ENCODE data around the gene KCNG4. TPM values are rescaled to one million over a fixed set of nuclear protein-coding genes. Genes with fewer than 3 reads are reported as not detected.

The KCNG4 gene
- total and polyA plus RNA-seq, 2 of the 8 experiments (the other 6 are each of a cell fraction or from before 2014, with no cell fraction given) = not detected

DNA sequence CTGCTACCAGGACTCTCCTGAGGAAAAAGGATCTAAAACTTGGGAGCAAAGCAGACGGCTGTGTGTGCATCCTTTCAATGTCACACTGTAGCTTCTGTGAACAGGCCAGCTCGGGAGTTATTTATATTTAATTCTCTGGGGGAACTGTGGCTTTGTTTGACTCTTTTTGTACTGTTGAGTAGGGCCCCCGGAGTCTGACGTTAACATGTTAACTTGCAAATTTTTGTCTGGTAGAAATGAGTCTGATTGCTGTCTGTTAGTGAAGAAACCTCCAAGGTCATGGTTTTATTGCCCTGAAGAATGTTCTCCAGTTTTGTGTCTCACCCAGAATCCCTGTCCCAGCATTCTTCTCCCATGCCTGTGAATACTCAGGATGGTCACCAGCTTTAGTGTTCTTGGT, 14.2 kb upstream of the KCNG4 start:
- Histone ChIP-seq H3K27ac (ENCODE audit: low read depth, low read length) (no peak overlapping the region), H3K79me2 (ENCODE audit: control insufficient read depth in 1 of 2, insufficient read depth in 2 of 2, low read length in 2 of 2) (no peaks in the 10 kb centered on the region; a peak in 1 of 4 replicates), H3K4ac (replicated peaks; ENCODE audit: insufficient read length, low read depth, low read length) (no peak overlapping the region), H3K18ac (ENCODE audit: extremely low read depth, low read length) (no peak overlapping the region), H4K8ac (ENCODE audit: extremely low read depth, insufficient read depth, low read length) (no peak overlapping the region), H3K79me1 (ENCODE audit: low read depth, low read length) (no peaks in the 10 kb centered on the region), H2AK5ac (ENCODE audit: low read depth, low read length) (no peak overlapping the region), H4K20me1 (replicated peaks in 1 of 2; ENCODE audit: control insufficient read depth in 1 of 2, insufficient read depth in 2 of 2, low read length in 2 of 2) (no peaks in the 10 kb centered on the region), H3K4me3 (ENCODE audit: extremely low read depth in 1 of 4, insufficient read depth in 2 of 4, low read depth in 3 of 4, low read length in 4 of 4) (no peak overlapping the region), H2BK15ac (ENCODE audit: low read length) (no peak overlapping the region), H3K4me2 (ENCODE audit: insufficient read depth in 1 of 2, low read depth in 2 of 2, low read length in 2 of 2) (no peak overlapping the region), H2BK120ac (replicated peaks; ENCODE audit: low read depth, low read length) (no peak overlapping the region), H2BK5ac (ENCODE audit: low read depth, low read length) (no peak overlapping the region), H3K23me2 (ENCODE audit: low read depth, low read length) (no peaks in the 10 kb centered on the region; the same call in 1 of the 2 replicates), H3K14ac (ENCODE audit: insufficient read length) (no peak overlapping the region), H4K5ac (ENCODE audit: insufficient read length, low read depth, low read length) (no peak overlapping the region), H3K9ac (replicated peaks in 1 of 4; ENCODE audit: extremely low read depth in 1 of 4, low read depth in 3 of 4, low read length in 3 of 4) (no peak overlapping the region), H3K36me3 (ENCODE audit: control insufficient read depth in 2 of 4, insufficient read depth in 4 of 4, low read length in 3 of 4) (no peaks in the 10 kb centered on the region), H2AFZ (ENCODE audit: low read length) (no peak overlapping the region), H2BK20ac (ENCODE audit: low read length) (no peak overlapping the region), H3K27me3 (replicated peaks in 1 of 4; ENCODE audit: control insufficient read depth in 3 of 4, extremely low read depth in 1 of 4, insufficient read depth in 3 of 4, low read length in 3 of 4) (peaks cover 0 to 3% (median 0%) of the 10 kb centered on the region in 4 experiments; a peak in 1 of 7 replicates), H3K9me3 (ENCODE audit: insufficient read depth in 2 of 2, low read depth in 1 of 2, low read length in 1 of 2) (peaks cover 4 to 5% of the 10 kb centered on the region in 2 experiments; a peak in 1 of 4 replicates), H4K91ac (replicated peaks; ENCODE audit: insufficient read length, low read length) (no peak overlapping the region), H2BK12ac (ENCODE audit: low read depth, low read length) (no peak overlapping the region), H3K56ac (replicated peaks; ENCODE audit: insufficient read length, low read depth, low read length) (no peak overlapping the region), H3K23ac (ENCODE audit: insufficient read length) (no peak overlapping the region), H3K4me1 (replicated peaks in 1 of 4; ENCODE audit: control insufficient read depth in 3 of 4, insufficient read depth in 4 of 4, low read length in 3 of 4) (no peaks in the 10 kb centered on the region)
- DNase-seq (ENCODE audit: low read depth in 1 of 2, low spot score in 2 of 2) (no peak), FAIRE-seq (no peak)
- ChIA-PET CTCF (ENCODE audit: partially characterized antibody) (interaction anchor here (0.6 kb wide), 1 partner anchor 493 kb away, joined by 3 read pairs; no protein-coding TSS in a partner anchor), POLR2A (ENCODE audit: partially characterized antibody) (interaction anchor here (0.6 kb wide), 1 partner anchor 228 kb away, joined by 3 read pairs; no protein-coding TSS in a partner anchor)
- no peak for TF ChIP-seq MAX (IDR thresholded peaks at IDR 0.05)
- no peak for TF ChIP-seq SIN3A (conservative IDR thresholded peaks at IDR 0.05 in 1 of 2, IDR thresholded peaks at IDR 0.05 in 1 of 2; ENCODE audit: low read depth in 1 of 2, low read length in 2 of 2)
- no peak for TF ChIP-seq SIX5 (IDR thresholded peaks at IDR 0.05; ENCODE audit: low read depth, low read length)
- no peak for TF ChIP-seq KDM1A (IDR thresholded peaks at IDR 0.05; ENCODE audit: borderline replicate concordance, low read length)
- TF ChIP-seq CHD2 (IDR thresholded peaks at IDR 0.05; ENCODE audit: low read length) = no peak
- TF ChIP-seq ATF3 (IDR thresholded peaks at IDR 0.05; ENCODE audit: insufficient read depth, low read depth, low read length) = no peak
- no peak for TF ChIP-seq GTF2F1 (IDR thresholded peaks at IDR 0.05; ENCODE audit: borderline replicate concordance, low read depth, low read length)
- no peak for TF ChIP-seq NRF1 (IDR thresholded peaks at IDR 0.05; ENCODE audit: low read depth, low read length)
- TF ChIP-seq MAFK (IDR thresholded peaks at IDR 0.05; ENCODE audit: low read depth, low read length) = no peak
- 88% methylated on average over 4 of the region's 4 CpGs; no CpG with 5 or more reads in 1 of the 2 experiments for WGBS, 2 experiments (ENCODE audit: extremely low coverage in 1 of 2, insufficient coverage in 1 of 2, insufficient read length in 1 of 2, insufficient replicate concordance in 2 of 2, low coverage in 1 of 2, low lambda C conversion rate in 2 of 2, missing lambda C conversion rate in 1 of 2)

Measured in H1 (cell line).